Neutrophil (primary cell): ENCODE results near the gene CREB3L1.

Source experiments
- H3K27ac ChIP-seq: fragments of 200-600 bp; sonication (generic); 2 replicates; pipeline ENCODE4 v1.5.1; 2016; ENCODE audit warnings: mild to moderate bottlenecking, moderate library complexity
- H3K27me3 ChIP-seq: fragments of 200-600 bp; sonication (generic); 2 replicates; pipeline ENCODE4 v1.6.0; 2016; ENCODE audit warnings: mild to moderate bottlenecking
- H3K36me3 ChIP-seq: fragments of 200-600 bp; sonication (generic); 2 replicates; pipeline ENCODE4 v1.5.1; 2017
- H3K4me1 ChIP-seq, 2 experiments: fragments of 200-600 bp in 1 of 2; sonication (generic) in 1 of 2; 1 replicate in 1 of 2; 2 replicates in 1 of 2; pipeline versions ENCODE4 v1.5.1 to v1.6.1; 2013 to 2016; ENCODE audit warnings: low read depth in 1 of 2, low read length in 1 of 2, mild to moderate bottlenecking in 1 of 2, moderate library complexity in 1 of 2; ENCODE audit not compliant: control insufficient read depth in 1 of 2, insufficient read depth in 1 of 2
- H3K4me3 ChIP-seq, 2 experiments: fragments of 200-600 bp in 1 of 2; sonication (generic) in 1 of 2; 1 replicate in 1 of 2; 2 replicates in 1 of 2; pipeline ENCODE4 v1.5.1; 2013 to 2016; ENCODE audit warnings: low read depth in 1 of 2, low read length in 1 of 2, mild to moderate bottlenecking in 1 of 2, moderate library complexity in 1 of 2
- H3K9me3 ChIP-seq: fragments of 200-600 bp; sonication (generic); 2 replicates; pipeline ENCODE4 v1.5.1; 2016
- CTCF ChIP-seq: fragments of 200-600 bp; sonication (generic); IDR thresholded peaks from 2 replicates; pipeline ENCODE4 v1.5.1; 2016; ENCODE audit warnings: antibody characterized with exemption

The CREB3L1 gene

GRCh38 chr11:46240861-46241260, 36.6 kb upstream of the CREB3L1 start:
- H3K27ac ChIP-seq = no peak overlapping the region
- H3K4me3 ChIP-seq = no peak overlapping the region
- H3K9me3 ChIP-seq = no peaks in the 10 kb centered on the region
- no peak for TF ChIP-seq CTCF
- H3K36me3 ChIP-seq = no peaks in the 10 kb centered on the region
- H3K4me1 ChIP-seq = peaks cover 47 to 48% of the 10 kb centered on the region in 2 experiments
- peaks cover 29% of the 10 kb centered on the region for H3K27me3 ChIP-seq

GRCh38 chr11:46242041-46242951, 35.2 kb upstream of the CREB3L1 start:
- TF ChIP-seq CTCF = no peak
- H3K9me3 ChIP-seq = no peaks in the 10 kb centered on the region
- peaks cover 21% of the 10 kb centered on the region for H3K27me3 ChIP-seq
- peak overlapping the region; percentile 64 to 66 for H3K4me3 ChIP-seq
- peaks cover 33 to 34% of the 10 kb centered on the region in 2 experiments for H3K4me1 ChIP-seq
- H3K27ac ChIP-seq = no peak overlapping the region
- H3K36me3 ChIP-seq = no peaks in the 10 kb centered on the region

GRCh38 chr11:46242952-46243795, 34.3 kb upstream of the CREB3L1 start:
- TF ChIP-seq CTCF = peak; percentile 13
- Histone ChIP-seq H3K9me3 (no peaks in the 10 kb centered on the region), H3K4me3 (peak overlapping the region; percentile 64 to 66), H3K27me3 (peaks cover 12% of the 10 kb centered on the region), H3K36me3 (no peaks in the 10 kb centered on the region), H3K4me1 (peaks cover 24 to 25% of the 10 kb centered on the region in 2 experiments), H3K27ac (no peak overlapping the region)

GRCh38 chr11:46243796-46244109, 33.7 kb upstream of the CREB3L1 start:
- Histone ChIP-seq H3K9me3 (no peaks in the 10 kb centered on the region), H3K4me3 (peak overlapping the region; percentile 64 to 66), H3K27ac (no peak overlapping the region), H3K4me1 (peaks cover 18 to 19% of the 10 kb centered on the region in 2 experiments), H3K27me3 (peaks cover 7% of the 10 kb centered on the region), H3K36me3 (no peaks in the 10 kb centered on the region)
- TF ChIP-seq CTCF = no peak

GRCh38 chr11:46246521-46246920, 30.9 kb upstream of the CREB3L1 start:
- no peak for TF ChIP-seq CTCF
- H3K4me3 ChIP-seq = no peak overlapping the region
- no peaks in the 10 kb centered on the region for H3K36me3 ChIP-seq
- no peaks in the 10 kb centered on the region for H3K27me3 ChIP-seq
- no peaks in the 10 kb centered on the region for H3K9me3 ChIP-seq
- peaks cover 11 to 12% of the 10 kb centered on the region in 2 experiments for H3K4me1 ChIP-seq
- H3K27ac ChIP-seq = no peak overlapping the region
